Posterior cingulate gyrus (tissue), 11 donors: ENCODE data around the gene PALM3.
A peak's percentile ranks its signal among the peaks of the same experiment; 100 is the strongest.

Source experiments
- DNase-seq, 10 donors: peaks; one replicate each; pipeline versions ENCODE4 v3.0.0 to v3.0.0-alpha.2; 2020 to 2021; ENCODE audit warnings: mixed read lengths in 3 of 10
- intact Hi-C: fragments of 100-400 bp; cut with DNase I; formaldehyde crosslinking; loops from one replicate; pipeline ENCODE4 v1.15.1; 2023

The PALM3 gene, protein sequence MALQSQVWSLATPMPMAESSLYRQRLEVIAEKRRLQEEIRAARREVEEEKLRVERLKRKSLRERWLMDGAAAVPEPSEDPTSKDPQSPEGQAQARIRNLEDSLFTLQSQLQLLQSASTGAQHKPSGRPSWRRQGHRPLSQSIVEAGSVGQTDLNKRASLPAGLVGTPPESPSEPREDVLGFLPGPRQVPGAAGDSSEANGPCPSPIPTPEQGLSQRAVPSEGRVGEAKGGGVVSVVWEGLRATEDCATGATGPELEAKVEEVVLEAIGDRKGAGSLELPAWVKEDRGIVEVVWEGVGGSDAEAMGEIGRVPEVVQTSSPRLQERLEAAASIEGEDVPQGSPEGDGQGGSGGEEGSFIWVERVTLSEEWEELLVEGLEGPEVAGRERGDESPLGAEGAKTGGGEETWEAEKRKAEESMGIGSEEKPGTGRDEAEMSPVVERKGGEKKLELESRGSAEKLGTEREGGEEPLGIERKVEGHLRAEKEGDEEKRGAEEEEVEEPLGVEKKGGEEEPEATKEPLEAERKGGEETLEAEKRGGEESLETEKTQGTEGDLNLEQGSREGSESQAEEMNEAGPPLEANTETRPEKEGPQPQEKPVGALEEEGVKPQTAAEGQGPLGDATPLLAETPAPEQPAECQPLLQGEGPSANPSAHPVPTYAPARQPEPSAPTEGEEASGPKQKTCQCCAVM

DNA sequence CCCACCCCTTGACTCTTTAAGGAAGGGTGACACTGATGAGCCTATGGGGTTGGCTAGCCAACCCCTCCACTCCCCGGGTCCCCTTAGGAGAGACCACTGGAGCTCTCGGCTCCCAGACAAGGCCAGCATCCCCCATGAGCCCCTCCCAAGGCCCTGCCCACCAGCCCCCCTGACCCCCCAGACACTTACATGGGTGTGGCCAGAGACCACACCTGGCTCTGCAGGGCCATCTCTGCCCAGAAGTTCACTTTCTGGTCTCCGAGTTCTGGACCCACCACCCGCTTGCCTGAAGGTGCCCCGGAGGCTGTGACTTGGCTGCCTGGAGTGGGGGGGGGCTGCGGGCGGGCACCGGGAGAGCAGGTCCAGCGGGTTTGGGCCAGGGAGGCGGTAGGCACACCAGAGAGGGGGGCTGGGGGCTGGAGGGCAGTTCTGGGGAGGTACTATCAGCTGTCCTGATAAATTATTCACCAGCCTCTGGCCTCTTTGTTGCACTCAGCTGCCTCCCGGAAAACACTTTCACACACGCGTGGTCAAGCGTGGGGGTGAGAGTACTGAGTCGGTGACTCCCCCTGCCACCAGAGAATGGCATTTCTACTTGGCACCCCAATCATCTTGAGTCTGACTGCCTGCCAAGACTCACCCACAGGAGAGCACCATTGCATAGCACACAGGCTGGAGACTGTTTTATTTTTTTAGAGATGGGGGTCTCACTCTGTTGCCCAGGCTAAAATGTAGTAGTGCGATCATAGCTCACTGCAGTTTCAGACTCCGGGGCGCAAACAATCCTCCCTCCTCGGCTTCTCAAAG is at the start of gene PALM3:
TSS of gene PALM3 (minus strand) at position 326 of the 807 bp plus-strand sequence. CDS start at position 230, 96 bp downstream.
- DNase-seq = no peak
- intact Hi-C loops = no loop called here

DNA sequence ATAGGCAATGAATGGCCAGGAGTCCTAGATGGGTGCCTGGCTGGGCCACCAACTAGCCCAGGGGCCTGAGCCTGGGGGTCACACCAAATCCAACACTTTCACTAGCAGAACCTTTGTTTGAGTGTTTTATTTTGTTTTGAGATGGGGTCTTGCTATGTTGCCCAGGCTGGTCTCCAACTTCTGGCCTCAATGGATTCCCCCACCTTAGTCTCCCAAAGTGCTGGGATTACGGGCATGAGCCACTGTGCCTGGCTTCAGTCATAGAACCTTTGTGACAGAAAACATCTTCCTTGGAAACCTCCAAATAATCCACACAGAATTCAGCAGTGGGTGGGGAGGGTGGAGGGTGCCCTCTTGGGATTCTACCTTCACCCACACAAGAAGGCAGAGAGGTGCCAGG is 49.6 kb upstream of the PALM3 start:
- intact Hi-C loops = no loop called here
- no peak for DNase-seq

GRCh38 chr19:14110650-14111049 is 48.8 kb upstream of the PALM3 start:
- intact Hi-C loops = no loop called here
- DNase-seq = no peak

GRCh38 chr19:14107581-14108461 is 45.9 kb upstream of the PALM3 start:
- no peak for DNase-seq
- intact Hi-C loops = no loop called here

DNA sequence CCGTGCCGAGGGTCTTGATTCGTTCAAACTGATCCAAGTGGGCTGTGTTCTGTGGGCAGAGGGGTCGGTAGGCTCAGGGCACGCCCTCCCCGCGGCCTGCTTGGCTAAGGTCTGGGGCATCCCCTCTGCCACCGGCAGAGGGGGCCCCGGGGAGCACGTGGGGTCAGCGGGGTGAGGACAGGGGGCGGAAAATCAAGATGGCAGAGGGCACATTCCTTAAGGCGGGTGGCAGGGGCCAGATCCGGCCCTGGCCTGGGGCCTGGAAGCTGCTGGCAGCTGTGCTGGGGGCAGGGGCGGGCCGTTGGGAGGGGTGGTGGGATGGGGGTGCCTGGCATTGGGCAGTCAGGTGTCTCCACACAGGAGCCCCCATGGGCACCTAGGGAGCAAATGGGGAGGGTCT is 45.0 kb upstream of the PALM3 start:
- no peak for DNase-seq
- intact Hi-C loops = no loop called here

DNA sequence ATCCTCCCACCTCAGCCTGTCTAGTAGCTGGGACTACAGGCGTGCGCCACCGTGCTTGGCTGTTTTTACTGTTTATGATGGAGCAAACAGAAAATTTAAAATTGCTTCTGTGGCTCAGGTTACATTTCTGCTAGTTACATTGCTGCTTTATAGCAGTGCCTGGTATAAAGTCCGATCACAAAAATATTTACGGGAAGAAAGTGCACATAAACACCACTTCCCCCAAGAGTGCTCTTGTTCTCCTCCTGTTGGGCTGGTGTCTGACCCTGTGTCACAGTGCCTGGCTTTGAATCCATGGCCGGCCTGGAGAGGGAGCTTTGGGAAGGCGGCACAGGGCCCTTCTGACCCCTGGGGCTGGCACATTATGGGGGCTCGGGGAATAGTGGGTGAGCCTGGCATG is 43.8 kb upstream of the PALM3 start:
- intact Hi-C loops = no loop called here
- DNase-seq = no peak

DNA sequence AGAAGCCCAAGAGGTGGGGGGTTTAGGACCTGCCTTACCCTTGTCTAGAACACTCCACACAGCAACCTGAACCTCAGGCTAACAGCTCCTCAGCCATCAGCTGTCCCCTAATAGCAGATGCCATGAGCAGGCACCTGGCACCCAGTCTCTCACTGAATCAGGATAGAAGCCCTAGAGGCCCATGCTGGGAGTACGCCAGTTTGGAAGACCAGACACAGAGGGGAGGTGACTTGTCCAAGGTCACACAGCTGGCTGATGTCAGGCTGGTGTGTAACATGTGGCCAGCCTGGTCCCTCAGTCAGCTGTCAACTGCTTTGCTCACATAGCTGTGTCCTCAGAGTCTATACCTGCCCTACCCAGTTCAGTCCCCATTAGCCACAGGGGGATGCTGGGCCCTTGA is 41.4 kb upstream of the PALM3 start:
- intact Hi-C loops = no loop called here
- no peak for DNase-seq

DNA sequence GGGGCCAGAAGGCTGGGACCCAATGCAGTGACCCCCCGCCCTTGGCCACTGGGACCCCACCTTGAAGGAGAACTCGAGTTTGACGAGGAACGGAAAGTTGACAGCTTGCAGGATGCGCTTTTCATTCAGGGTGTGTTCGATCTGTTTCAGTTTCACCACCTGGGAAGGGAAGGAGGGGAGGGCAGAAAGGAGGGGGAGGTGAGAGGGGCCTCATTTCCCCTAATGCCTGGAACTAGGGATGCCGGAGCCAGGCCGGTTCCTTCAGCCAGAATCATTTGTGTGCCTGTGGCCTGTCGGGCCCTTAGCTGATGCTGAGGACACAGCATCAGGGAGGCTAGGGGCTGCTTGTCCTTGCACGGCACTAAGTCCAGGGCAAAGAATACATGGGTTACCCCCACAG is 40.9 kb upstream of the PALM3 start:
- no peak for DNase-seq

DNA sequence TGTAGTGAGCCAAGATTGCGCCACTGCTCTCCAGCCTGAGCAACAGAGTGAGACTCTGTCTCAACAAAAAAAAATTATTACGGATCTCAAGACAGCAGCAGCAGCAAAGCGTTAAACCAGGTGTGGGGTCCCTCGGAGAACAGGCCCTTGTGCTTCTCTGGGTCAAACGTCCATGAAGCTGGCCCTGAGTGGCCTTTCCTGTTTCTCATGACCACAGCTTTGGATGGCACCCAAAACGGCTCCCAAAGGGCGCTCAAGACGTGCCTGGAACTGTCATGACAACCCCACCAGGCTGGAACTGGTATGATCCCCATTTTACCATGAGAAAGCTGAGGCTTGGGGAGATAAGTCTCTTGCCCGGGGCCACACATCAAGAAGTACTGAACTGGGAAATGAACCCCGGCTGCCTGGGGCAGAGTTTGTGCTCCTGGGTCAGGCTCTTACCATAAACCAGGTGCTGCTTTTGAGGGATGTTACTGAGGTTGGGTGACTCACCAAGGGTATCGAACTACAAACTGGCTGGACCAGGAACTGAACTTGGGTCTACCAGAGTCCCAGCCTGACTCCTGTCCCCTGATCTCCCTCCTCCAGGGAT is 40.3 kb upstream of the PALM3 start:
- DNase-seq = no peak
- intact Hi-C loops = no loop called here

More for the DNA sequence above, 40.9 kb upstream of the PALM3 start:
- intact Hi-C loops = no loop called here

- intact Hi-C loops = no loop called here
- DNase-seq = no peak
Observed at GRCh38 chr19:14101003-14101545, 39.2 kb upstream of the PALM3 start.

DNA sequence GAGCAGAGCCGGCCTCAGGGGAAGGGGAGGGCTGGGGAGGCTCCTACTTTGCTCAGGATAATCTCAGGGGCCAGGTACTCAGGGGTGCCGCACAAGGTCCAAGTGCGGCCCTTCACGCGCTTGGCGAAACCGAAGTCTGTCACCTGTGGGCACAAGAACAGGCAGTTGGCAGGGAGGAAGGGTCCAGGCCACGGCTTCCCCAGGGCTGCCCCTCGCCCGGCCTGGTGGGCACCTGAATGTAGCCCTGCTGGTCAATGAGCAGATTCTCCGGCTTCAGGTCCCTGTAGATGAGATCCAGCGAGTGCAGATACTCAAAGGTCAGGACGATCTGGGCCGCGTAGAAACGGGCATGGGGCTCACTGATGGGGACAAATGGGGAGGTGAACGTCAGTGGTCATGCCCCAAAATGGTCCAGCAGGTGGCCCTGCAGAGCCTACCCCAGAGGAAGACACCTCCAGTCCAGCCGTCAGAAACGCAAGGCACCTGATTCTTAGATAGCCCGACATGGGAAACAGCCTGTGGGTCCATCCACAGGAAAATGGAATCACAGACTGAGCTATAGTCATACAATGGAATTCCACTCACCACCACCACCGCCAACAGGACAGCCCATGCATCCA is 35.8 kb upstream of the PALM3 start:
- intact Hi-C loops = no loop called here
- no peak for DNase-seq

DNA sequence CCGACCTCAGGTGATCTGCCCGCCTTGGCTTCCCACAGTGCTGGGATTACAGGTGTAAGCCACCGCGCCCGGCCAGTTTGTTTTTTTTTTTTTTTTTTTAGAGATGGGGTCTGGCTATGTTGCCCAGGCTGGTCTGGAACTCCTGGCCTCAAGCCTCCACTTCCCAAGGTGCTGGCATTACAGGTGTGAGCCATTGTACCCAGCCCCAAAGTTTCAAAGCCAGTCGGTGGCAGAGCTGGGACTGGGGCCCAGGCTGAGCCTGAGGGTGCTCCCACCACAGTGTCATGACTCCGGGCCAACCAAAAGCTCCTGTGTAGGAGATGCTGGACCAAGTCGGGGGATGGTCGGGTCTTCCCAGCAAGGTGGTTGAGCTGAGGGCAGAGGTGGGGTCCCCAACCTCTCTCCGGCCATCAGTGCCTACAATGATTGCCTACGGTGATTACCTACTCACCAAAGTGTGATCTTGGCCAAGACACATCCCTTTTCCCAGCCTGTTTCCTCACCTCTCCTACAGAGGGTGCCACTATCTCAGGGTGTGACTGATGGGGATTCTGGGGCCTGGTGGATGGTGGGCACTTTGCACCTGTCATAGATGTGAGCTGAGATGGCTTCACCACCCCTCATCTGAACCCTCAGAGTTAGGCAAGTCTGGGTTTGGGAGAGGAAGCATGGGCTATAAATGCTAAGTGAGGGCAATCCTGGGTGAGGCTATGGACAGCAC is 34.6 kb upstream of the PALM3 start:
- intact Hi-C loops = no loop called here
- DNase-seq = no peak

DNA sequence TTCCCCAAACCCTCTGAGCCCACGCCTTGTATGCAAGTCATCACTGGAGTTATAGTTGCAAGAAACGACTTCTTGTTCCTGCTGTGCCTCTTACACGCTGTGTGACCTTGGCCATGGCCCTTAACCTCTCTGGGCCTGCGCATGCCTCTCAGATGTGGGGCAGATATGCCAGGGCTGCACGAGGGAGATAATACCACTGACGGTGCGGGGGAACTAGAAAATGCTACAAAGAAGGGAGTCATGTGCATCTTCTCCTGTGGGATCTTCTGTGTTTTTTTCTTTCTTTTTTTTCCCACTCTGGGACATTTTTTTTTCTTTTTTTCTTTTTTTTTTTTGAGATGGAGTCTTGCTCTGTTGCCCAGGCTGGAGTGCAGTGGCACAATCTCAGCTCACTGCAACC is 33.0 kb upstream of the PALM3 start:
- intact Hi-C loops = no loop called here
- DNase-seq = no peak

DNA sequence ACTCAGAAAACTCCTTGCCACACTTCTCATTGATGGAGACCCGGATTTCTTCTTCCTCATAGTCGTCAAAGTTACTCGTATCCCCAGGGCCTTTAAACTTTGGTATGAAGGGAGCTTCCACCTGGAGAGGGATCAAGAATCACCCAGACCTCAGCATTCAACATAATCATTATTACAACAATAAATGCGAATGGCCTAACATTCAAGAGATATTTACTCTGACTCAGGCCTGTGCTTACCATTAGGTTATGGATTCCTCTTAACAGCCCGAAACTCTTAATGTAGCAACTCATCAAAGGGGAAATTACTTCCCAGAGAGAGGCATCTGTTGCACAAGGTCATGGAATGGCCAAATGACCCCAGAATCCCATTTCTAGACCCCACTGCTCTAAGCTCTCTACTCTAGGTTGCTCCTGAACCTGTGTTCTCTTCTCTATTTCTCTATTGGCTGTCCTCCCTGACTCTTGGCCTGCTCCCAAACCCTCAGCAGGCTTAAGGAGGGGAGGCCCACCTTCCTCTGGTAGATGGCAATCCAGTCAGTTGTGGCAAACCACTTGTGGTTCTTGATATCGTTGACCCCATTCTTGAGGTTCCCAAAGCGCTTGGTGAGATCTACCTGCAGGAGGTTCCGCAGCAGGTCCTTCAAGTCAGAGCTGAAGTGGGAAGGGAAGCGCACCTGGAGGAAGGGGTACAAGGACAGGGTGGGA is 31.4 kb upstream of the PALM3 start:
- no peak for DNase-seq
- intact Hi-C loops = loop anchor here (2.0 kb wide), 1 partner anchor 24 kb away; the partner anchor contains the start of gene PRKACA

DNA sequence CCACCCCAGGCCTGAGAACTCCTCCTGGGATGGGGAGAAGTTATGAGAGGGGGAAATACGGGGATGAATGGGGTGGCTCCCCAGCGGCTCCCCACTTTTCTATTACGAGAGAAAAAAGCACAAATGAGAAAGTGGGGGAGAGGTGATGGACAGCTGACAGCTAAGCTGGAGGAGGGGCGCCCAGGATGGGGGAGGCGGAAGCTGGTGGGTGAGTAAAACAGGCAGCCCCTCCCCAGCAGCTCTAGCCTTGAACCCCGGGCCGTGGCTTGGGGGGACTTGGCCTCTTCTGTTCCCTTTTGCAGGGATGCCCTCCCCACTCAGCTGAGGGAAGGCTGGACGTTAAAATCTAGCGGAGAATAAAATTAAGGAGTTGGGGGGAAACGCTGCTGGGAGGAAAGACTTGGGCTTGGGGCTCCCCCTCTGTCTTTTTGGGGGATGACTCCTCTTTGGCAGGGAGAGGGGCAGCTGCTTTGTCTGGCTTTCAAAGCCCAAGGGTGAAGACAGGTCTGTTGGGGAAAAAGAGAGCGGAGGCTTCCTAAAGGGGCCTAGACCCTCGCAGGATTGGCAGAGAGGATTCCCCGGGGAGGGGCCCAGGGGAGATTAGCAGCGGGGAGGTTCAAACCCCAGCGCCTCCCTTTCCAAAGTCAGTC is 30.1 kb upstream of the PALM3 start:
- intact Hi-C loops = loop anchor here (2.0 kb wide), 1 partner anchor 25 kb away; the partner anchor contains the start of gene PRKACA
- no peak for DNase-seq

GRCh38 chr19:14091081-14091812 is 29.4 kb upstream of the PALM3 start:
- DNase-seq = peak in 7 of 10 donors; percentile 14 to 93 (median 68)
- intact Hi-C loops = no loop called here
